Measurements from ENCODE around the gene SPATS2.

SPATS2 gene

DNA sequence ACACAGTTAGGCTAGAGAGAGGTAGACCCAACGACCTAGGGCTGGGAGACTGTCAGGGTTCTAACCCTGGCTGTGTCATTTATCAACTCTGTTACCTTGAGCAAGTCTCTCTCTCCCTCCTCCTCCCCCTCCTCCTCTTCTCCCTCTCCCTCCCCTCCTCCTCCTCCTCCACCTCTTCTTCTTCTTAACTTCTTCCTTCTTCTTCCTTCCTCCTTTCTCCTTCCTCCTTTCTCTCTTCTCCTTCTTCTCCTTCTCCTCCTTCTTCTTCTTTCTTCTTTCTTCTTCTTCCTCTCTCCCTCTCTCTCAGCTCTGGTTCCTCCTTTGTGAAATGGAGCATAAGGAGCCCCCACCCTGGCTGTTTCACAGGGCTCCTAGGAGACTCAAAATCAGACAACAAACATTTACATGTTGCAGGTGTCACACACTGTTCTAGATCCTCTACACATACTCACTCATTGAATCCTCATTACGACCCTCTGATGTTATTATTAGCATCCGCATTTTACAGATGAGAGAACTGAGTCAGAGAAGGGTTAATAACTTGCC lies 169.3 kb downstream of the SPATS2 start:
- DNase-seq (ENCODE audit: extremely low spot score): no peak
- POLR2A ChIA-PET: interaction anchor here (0.6 kb wide), 1 partner anchor 170 kb away, joined by 3 read pairs; the partner anchor contains the start of gene SPATS2
- CTCF ChIA-PET: interaction anchor here (0.9 kb wide), 1 partner anchor 194 kb away, joined by 3 read pairs; no protein-coding TSS in a partner anchor
- TF ChIP-seq, protein P1, sequence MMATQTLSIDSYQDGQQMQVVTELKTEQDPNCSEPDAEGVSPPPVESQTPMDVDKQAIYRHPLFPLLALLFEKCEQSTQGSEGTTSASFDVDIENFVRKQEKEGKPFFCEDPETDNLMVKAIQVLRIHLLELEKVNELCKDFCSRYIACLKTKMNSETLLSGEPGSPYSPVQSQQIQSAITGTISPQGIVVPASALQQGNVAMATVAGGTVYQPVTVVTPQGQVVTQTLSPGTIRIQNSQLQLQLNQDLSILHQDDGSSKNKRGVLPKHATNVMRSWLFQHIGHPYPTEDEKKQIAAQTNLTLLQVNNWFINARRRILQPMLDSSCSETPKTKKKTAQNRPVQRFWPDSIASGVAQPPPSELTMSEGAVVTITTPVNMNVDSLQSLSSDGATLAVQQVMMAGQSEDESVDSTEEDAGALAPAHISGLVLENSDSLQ (IDR thresholded peaks at IDR 0.05): no peak
- TF ChIP-seq FOXA1 (IDR thresholded peaks at IDR 0.05): no peak
- no peak for TF ChIP-seq SUZ12 (IDR thresholded peaks at IDR 0.05)
- no peak for TF ChIP-seq ARNT (IDR thresholded peaks at IDR 0.05)
- TF ChIP-seq FOXK2 (IDR thresholded peaks at IDR 0.05): no peak
- no peak for TF ChIP-seq CTBP1 (IDR thresholded peaks at IDR 0.05; ENCODE audit: borderline replicate concordance)
- TF ChIP-seq TARDBP (IDR thresholded peaks at IDR 0.05): no peak
- TF ChIP-seq BHLHE40 (IDR thresholded peaks at IDR 0.05; ENCODE audit: borderline replicate concordance): no peak
- TF ChIP-seq SP1 (IDR thresholded peaks at IDR 0.05): no peak
- no peak for TF ChIP-seq ZNF384 (IDR thresholded peaks at IDR 0.05)
- TF ChIP-seq NFRKB (IDR thresholded peaks at IDR 0.05): no peak
- TF ChIP-seq HDGF (IDR thresholded peaks at IDR 0.05; ENCODE audit: borderline replicate concordance): no peak
- no peak for TF ChIP-seq FOXM1 (IDR thresholded peaks at IDR 0.05; ENCODE audit: borderline replicate concordance)
- TF ChIP-seq LEF1 (IDR thresholded peaks at IDR 0.05; ENCODE audit: borderline replicate concordance): no peak
- no peak for TF ChIP-seq L3MBTL2 (conservative IDR thresholded peaks at IDR 0.05)
- no peak for TF ChIP-seq ELF4 (IDR thresholded peaks at IDR 0.05)

DNA sequence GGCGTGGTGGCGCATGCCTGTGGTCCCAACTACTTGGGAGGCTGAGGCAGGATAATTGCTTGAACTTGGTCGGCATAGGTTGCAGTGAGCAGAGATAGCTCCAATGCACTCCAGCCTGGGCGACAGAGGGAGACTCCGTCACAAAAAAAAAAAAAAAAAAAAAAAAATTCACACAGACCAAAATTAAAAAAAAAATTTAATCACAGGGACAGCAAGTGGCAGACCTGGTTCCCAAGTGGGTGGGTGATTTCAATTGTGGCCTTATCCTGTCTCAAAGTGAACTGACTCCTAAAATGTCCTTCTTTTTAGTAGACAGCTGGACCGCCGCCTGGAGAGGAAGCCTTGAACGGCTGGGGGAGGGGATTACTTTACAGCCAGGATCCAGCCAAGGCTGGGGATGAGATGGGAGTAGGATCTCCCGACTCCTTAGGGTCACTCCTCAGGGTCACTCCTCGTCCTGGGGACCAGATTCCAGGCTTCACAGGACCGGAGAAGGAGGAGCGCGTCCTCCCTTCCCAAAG lies 170.0 kb downstream of the SPATS2 start:
- ChIA-PET POLR2A (no interaction called here), CTCF (interaction anchor here (0.6 kb wide), 1 partner anchor 396 kb away, joined by 3 read pairs; no protein-coding TSS in a partner anchor)
- no peak for DNase-seq (ENCODE audit: extremely low spot score)
- no peak for TF ChIP-seq HDGF (IDR thresholded peaks at IDR 0.05; ENCODE audit: borderline replicate concordance)
- peak; percentile 74 for TF ChIP-seq ZNF384 (IDR thresholded peaks at IDR 0.05)

DNA sequence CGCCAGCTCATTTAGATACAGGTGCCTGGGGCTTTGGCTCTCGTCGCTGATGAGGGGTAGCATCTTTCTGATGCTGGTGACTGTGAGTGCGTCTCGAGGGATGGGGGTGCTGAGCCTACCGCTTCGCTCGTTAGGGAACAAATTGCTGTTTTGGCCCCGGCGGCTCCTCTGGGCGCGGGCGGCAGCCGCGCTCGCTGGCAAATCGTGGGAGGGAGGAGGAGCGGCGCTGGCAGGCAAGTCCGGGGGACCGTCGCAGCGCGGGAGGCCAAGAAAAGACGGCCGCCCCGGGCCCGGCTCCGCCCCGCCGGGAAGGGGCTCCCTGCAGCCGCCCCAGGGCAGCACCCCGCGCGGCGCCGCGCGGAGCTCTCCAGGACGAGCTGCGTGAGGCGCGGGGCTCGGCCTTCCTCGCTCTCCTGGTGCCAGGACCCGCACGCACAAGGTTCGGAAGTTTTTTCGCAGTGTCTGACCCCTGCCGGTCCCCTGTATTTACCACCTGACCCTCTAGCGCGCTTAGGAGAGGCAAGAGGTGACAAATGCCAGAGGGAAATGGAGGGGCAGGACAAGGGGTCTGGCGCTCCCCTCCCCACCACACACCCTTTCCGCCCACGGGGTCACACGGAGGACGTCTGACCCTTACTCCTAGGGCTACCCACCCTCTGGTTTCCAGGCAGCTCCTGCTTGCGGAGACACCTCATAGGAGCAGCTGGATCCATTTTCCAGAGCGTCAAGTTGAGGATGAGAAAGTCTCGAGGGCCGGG lies 170.7 kb downstream of the SPATS2 start:
- CTCF ChIA-PET: interaction anchor here (0.6 to 0.8 kb wide), 2 partner anchors 397 to 427 kb away, joined by 3 read pairs; no protein-coding TSS in a partner anchor
- TF ChIP-seq, protein P1 (IDR thresholded peaks at IDR 0.05): no peak
- TF ChIP-seq FOXK2 (IDR thresholded peaks at IDR 0.05) (no peak), CTBP1 (IDR thresholded peaks at IDR 0.05; ENCODE audit: borderline replicate concordance) (no peak), LEF1 (IDR thresholded peaks at IDR 0.05; ENCODE audit: borderline replicate concordance) (no peak), L3MBTL2 (conservative IDR thresholded peaks at IDR 0.05) (no peak), NFRKB (IDR thresholded peaks at IDR 0.05) (no peak), SUZ12 (IDR thresholded peaks at IDR 0.05) (no peak), BHLHE40 (IDR thresholded peaks at IDR 0.05; ENCODE audit: borderline replicate concordance) (no peak), SP1 (IDR thresholded peaks at IDR 0.05) (no peak), TARDBP (IDR thresholded peaks at IDR 0.05) (no peak), ELF4 (IDR thresholded peaks at IDR 0.05) (no peak)
- DNase-seq (ENCODE audit: extremely low spot score): no peak
- POLR2A ChIA-PET: no interaction called here

DNA sequence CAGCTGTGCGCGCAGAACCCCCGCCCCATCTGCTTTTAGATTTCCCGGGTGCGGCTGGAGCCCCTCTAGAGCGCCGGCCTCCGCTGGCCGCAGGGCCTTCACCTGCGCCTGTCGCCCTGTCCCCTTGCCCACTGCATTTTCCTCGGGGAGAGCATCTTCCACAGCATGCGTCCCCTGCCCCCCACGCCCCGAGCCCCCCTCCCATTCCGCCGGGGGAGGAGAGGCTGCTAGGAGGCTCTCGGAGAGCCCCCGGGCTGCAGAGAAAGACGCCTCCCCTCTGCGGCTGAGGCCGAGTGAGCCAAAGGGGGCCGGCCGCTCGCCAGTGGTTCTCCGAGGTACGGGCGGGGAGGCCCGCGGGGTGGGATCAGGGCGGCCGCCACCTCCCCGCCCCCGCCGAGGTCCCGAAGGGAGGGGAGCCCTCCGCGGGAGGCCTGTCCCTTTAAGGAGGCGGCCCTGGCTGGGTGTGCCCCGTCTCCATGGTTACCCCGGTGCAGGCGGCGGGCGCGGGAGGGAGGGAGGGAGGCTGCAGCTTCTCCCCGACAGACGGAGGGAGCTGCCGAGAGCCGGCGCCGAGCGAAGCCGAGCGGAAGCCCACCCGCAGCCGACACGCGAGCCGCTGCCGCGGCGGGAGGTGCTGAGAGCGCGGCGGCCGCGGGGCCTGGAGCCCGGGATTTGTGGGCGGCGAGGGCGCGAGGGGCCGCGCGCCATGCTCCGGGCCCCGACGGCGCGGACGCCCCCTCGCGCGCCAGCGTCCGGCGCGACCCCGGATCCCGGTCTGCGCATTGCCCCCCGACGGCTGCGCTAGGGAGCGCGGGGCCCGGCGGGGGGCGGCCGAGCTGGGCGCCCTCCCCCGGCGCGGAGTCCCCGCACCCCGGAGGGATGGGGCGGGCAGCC lies 171.5 kb downstream of the SPATS2 start, which contains the start of gene KCNH3:
KCNH3 (plus strand) TSS at position 521 of the 894 bp plus-strand sequence. CDS start 387 bp downstream, outside the sequence.
- CTCF ChIA-PET: interaction anchor here (0.8 kb wide), 1 partner anchor 427 kb away, joined by 3 read pairs; no protein-coding TSS in a partner anchor
- TF ChIP-seq TARDBP (IDR thresholded peaks at IDR 0.05) (no peak), L3MBTL2 (conservative IDR thresholded peaks at IDR 0.05) (no peak), CTBP1 (IDR thresholded peaks at IDR 0.05; ENCODE audit: borderline replicate concordance) (no peak), ZNF384 (IDR thresholded peaks at IDR 0.05) (no peak), ELF4 (IDR thresholded peaks at IDR 0.05) (no peak), SUZ12 (IDR thresholded peaks at IDR 0.05) (no peak), HDGF (IDR thresholded peaks at IDR 0.05; ENCODE audit: borderline replicate concordance) (no peak), BHLHE40 (IDR thresholded peaks at IDR 0.05; ENCODE audit: borderline replicate concordance) (no peak)
- peak; percentile 82 for DNase-seq (ENCODE audit: extremely low spot score)
- POLR2A ChIA-PET: interaction anchor here (1.3 kb wide), 1 partner anchor 11 kb away, joined by 3 read pairs; no protein-coding TSS in a partner anchor

DNA sequence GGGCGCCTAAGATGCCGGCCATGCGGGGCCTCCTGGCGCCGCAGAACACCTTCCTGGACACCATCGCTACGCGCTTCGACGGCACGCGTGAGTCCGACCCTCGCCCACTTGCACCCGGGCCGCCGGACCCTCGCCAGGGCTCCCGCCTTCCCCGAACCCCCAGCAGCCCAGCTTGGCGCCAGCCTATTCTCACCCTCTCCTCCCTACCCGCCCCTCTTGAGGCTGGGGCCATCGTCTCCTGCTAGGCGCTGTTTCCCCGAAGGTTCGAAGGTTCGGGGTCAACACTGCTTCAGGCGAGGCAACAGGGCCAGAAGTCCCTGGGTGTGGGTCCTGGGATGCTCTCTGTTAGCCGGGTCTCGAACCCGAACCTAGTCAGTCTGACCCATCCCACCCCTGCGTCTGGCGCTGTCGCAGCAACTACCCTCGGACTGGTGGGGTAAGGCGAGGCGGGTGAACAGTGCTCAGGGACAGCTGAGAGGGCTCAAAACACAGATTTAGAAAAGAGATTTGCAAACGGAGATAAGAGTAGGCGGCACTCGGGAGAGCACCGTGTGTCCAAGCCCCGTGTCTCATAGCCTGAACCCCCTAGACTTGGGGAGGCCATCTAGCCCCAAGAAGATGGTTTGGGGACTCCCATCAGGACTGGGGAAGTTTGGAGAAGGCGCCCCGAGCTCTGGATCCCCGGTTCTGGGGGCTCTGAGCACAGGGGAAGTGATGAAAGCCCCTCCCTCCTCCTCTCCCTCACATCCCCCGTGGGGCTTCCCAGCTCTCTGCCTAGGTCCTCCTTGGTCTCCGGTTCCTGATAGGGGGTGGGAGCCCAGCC lies 172.4 kb downstream of the SPATS2 start:
- no peak for TF ChIP-seq SP1 (IDR thresholded peaks at IDR 0.05)
- no peak for TF ChIP-seq BHLHE40 (IDR thresholded peaks at IDR 0.05; ENCODE audit: borderline replicate concordance)
- no peak for TF ChIP-seq ELF4 (IDR thresholded peaks at IDR 0.05)
- no peak for TF ChIP-seq ZNF384 (IDR thresholded peaks at IDR 0.05)
- TF ChIP-seq CTBP1 (IDR thresholded peaks at IDR 0.05; ENCODE audit: borderline replicate concordance): no peak
- no peak for TF ChIP-seq NFRKB (IDR thresholded peaks at IDR 0.05)
- TF ChIP-seq, protein P1 (IDR thresholded peaks at IDR 0.05): no peak
- no peak for TF ChIP-seq L3MBTL2 (conservative IDR thresholded peaks at IDR 0.05)
- DNase-seq (ENCODE audit: extremely low spot score): no peak
- CTCF ChIA-PET: no interaction called here
- POLR2A ChIA-PET: interaction anchor here (1.3 kb wide), 1 partner anchor 11 kb away, joined by 3 read pairs; no protein-coding TSS in a partner anchor

All from HEK293T (cell line).